Measurements from ENCODE around the gene TAF1C. TPM values are rescaled to one million over a fixed set of nuclear protein-coding genes. Genes with fewer than 3 reads are reported as not detected.
A peak's percentile ranks its signal among the peaks of the same experiment; 100 is the strongest.

TAF1C gene
- total and polyA plus RNA-seq, 9 of the 15 experiments (the other 6 are each of a cell fraction or from before 2014, with no cell fraction given) = 1.5 to 74.8 (median 21.0) TPM

GRCh38 chr16:84139628-84140258 lies 47.1 kb downstream of the TAF1C start (continued):
- TF ChIP-seq PATZ1 (CRISPR knock-in tag; IDR thresholded peaks at IDR 0.05; ENCODE audit: borderline replicate concordance) = no peak
- no peak for TF ChIP-seq ZNF57 (CRISPR knock-in tag; IDR thresholded peaks at IDR 0.05)
- no peak for TF ChIP-seq SETDB1 (IDR thresholded peaks at IDR 0.05; ENCODE audit: low read length)
- no peak for TF ChIP-seq ZNF695 (CRISPR knock-in tag; IDR thresholded peaks at IDR 0.05)
- TF ChIP-seq DEAF1 (CRISPR knock-in tag; IDR thresholded peaks at IDR 0.05) = no peak
- TF ChIP-seq HNRNPL (IDR thresholded peaks at IDR 0.05; ENCODE audit: low read depth, low read length) = no peak
- TF ChIP-seq SMC3 (conservative IDR thresholded peaks at IDR 0.05; ENCODE audit: insufficient read depth, low read depth, low read length) = no peak
- TF ChIP-seq BDP1 (IDR thresholded peaks at IDR 0.05; ENCODE audit: insufficient read depth, insufficient read length) = no peak
- no peak for TF ChIP-seq STAT5B (CRISPR knock-in tag; IDR thresholded peaks at IDR 0.05)
- no peak for TF ChIP-seq WHSC1 (IDR thresholded peaks at IDR 0.05; ENCODE audit: low read length)
- no peak for TF ChIP-seq ZBED1 (IDR thresholded peaks at IDR 0.05)
- TF ChIP-seq RBM39 (optimal IDR thresholded peaks at IDR 0.05; ENCODE audit: low read depth, low read length) = no peak
- TF ChIP-seq SMARCE1 (IDR thresholded peaks at IDR 0.05) = 0 out of 2 replicates have a peak, but pooled peaks have one; percentile 44
- TF ChIP-seq BRD4 (IDR thresholded peaks at IDR 0.05) = no peak
- TF ChIP-seq ZEB2 (IDR thresholded peaks at IDR 0.05) = no peak
- no peak for TF ChIP-seq GATAD2A (IDR thresholded peaks at IDR 0.05)
- TF ChIP-seq, protein P1, sequence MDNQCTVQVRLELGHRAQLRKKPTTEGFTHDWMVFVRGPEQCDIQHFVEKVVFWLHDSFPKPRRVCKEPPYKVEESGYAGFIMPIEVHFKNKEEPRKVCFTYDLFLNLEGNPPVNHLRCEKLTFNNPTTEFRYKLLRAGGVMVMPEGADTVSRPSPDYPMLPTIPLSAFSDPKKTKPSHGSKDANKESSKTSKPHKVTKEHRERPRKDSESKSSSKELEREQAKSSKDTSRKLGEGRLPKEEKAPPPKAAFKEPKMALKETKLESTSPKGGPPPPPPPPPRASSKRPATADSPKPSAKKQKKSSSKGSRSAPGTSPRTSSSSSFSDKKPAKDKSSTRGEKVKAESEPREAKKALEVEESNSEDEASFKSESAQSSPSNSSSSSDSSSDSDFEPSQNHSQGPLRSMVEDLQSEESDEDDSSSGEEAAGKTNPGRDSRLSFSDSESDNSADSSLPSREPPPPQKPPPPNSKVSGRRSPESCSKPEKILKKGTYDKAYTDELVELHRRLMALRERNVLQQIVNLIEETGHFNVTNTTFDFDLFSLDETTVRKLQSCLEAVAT (IDR thresholded peaks at IDR 0.05) = 0 out of 4 replicates have a peak, but pooled peaks have one; percentile 13 to 20
- no peak for TF ChIP-seq CTCF (IDR thresholded peaks at IDR 0.05 in 2 of 3, conservative IDR thresholded peaks at IDR 0.05 in 1 of 3; ENCODE audit: insufficient read depth in 2 of 3, low read depth in 1 of 3, low read length in 3 of 3)
- peak; percentile 75; the same call in 1 of the 2 replicates for TF ChIP-seq THRB (CRISPR knock-in tag; conservative IDR thresholded peaks at IDR 0.05)
- 0 out of 2 replicates have a peak, but pooled peaks have one; percentile 30 for TF ChIP-seq ZNF311 (CRISPR knock-in tag; IDR thresholded peaks at IDR 0.05)
